ENCODE measurements around the gene TOX2.
A peak's percentile ranks its signal among the peaks of the same experiment; 100 is the strongest.

The TOX2 gene

DNA sequence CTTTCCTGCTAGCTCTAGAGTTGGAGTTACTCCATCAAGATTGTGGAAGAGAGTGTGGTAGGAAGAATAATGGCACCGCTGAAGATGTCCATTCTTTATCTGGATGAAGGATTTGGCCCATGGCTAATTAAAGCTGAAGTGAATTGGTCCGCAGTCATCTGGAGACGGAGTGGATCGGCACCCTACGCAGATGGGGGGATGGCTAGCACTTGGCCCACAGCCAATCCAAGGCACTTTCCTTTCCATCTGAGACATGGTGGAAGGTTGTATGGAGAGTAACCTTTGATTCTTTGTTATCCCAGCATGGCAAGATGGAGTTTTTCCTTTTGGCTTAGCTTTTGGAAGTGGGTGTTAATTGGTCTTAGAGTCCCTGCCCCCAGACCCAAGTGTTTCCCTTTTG, 184.0 kb downstream of the TOX2 start:
- peaks cover 12% of the 10 kb centered on the region for H3K9me3 Mint-ChIP-seq

DNA sequence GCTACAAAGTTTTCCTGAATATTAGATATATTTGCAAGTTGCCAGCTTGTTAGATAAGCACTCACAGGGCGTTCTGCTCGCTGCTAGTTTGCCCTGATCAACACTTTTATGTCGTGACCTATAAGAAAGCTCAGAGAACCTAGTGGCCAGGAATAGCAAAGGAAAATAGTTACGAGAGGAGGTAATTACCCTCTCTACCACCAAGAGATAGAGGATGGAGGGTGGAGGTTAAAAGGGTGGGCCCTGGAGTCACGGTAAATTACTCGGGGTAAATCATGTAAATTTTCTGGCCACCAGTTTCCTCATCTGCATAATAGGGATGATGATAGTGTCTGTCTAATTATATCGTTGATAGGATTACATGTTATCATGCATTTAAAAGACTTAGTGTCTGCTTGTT, 185.2 kb downstream of the TOX2 start:
- no peak overlapping the region for H3K4me3 Mint-ChIP-seq
- no peak overlapping the region for H3K27ac Mint-ChIP-seq
- H3K4me1 Mint-ChIP-seq: peaks cover 2% of the 10 kb centered on the region
- TF ChIP-seq, protein P1, sequence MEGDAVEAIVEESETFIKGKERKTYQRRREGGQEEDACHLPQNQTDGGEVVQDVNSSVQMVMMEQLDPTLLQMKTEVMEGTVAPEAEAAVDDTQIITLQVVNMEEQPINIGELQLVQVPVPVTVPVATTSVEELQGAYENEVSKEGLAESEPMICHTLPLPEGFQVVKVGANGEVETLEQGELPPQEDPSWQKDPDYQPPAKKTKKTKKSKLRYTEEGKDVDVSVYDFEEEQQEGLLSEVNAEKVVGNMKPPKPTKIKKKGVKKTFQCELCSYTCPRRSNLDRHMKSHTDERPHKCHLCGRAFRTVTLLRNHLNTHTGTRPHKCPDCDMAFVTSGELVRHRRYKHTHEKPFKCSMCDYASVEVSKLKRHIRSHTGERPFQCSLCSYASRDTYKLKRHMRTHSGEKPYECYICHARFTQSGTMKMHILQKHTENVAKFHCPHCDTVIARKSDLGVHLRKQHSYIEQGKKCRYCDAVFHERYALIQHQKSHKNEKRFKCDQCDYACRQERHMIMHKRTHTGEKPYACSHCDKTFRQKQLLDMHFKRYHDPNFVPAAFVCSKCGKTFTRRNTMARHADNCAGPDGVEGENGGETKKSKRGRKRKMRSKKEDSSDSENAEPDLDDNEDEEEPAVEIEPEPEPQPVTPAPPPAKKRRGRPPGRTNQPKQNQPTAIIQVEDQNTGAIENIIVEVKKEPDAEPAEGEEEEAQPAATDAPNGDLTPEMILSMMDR (IDR thresholded peaks at IDR 0.05; ENCODE audit: unreplicated experiment in 3 of 3): no peak
- H3K9me3 Mint-ChIP-seq: peaks cover 12% of the 10 kb centered on the region
- H3K27me3 Mint-ChIP-seq (ENCODE audit: low read depth): peaks cover 4% of the 10 kb centered on the region
- H3K36me3 Mint-ChIP-seq (ENCODE audit: low read depth): no peaks in the 10 kb centered on the region

More for the DNA sequence above, 184.0 kb downstream of the TOX2 start:
- TF ChIP-seq, protein P1 (IDR thresholded peaks at IDR 0.05; ENCODE audit: unreplicated experiment in 3 of 3): no peak
- H3K27ac Mint-ChIP-seq: no peak overlapping the region
- H3K4me1 Mint-ChIP-seq: no peaks in the 10 kb centered on the region
- H3K36me3 Mint-ChIP-seq (ENCODE audit: low read depth): no peaks in the 10 kb centered on the region
- H3K27me3 Mint-ChIP-seq (ENCODE audit: low read depth): peaks cover 3% of the 10 kb centered on the region
- no peak overlapping the region for H3K4me3 Mint-ChIP-seq

GRCh38 chr20:44102582-44102981, 187.9 kb downstream of the TOX2 start:
- TF ChIP-seq, protein P1 (IDR thresholded peaks at IDR 0.05; ENCODE audit: unreplicated experiment in 3 of 3): no peak

GRCh38 chr20:44104798-44105517, 190.3 kb downstream of the TOX2 start:
- TF ChIP-seq, protein P1 (IDR thresholded peaks at IDR 0.05; ENCODE audit: unreplicated experiment in 3 of 3): no peak
- peak overlapping the region in 1 of 3 experiments; percentile 14 for H3K4me3 Mint-ChIP-seq
- H3K27me3 Mint-ChIP-seq (ENCODE audit: low read depth): peaks cover 6% of the 10 kb centered on the region
- peaks cover 19% of the 10 kb centered on the region for H3K9me3 Mint-ChIP-seq
- H3K4me1 Mint-ChIP-seq: peaks cover 37% of the 10 kb centered on the region
- H3K36me3 Mint-ChIP-seq (ENCODE audit: low read depth): no peaks in the 10 kb centered on the region
- H3K27ac Mint-ChIP-seq: peak overlapping the region in 2 of 3 experiments; percentile 2 to 37

More at GRCh38 chr20:44102582-44102981, 187.9 kb downstream of the TOX2 start:
- Mint-ChIP-seq H3K36me3 (ENCODE audit: low read depth) (no peaks in the 10 kb centered on the region), H3K27ac (no peak overlapping the region), H3K4me1 (peaks cover 29% of the 10 kb centered on the region), H3K27me3 (ENCODE audit: low read depth) (peaks cover 6% of the 10 kb centered on the region), H3K9me3 (peaks cover 16% of the 10 kb centered on the region), H3K4me3 (no peak overlapping the region)

- peaks cover 10% of the 10 kb centered on the region for H3K9me3 Mint-ChIP-seq
- no peaks in the 10 kb centered on the region for H3K36me3 Mint-ChIP-seq (ENCODE audit: low read depth)
- H3K27me3 Mint-ChIP-seq (ENCODE audit: low read depth): peaks cover 4% of the 10 kb centered on the region
- TF ChIP-seq, protein P1 (IDR thresholded peaks at IDR 0.05; ENCODE audit: unreplicated experiment in 3 of 3): no peak
- peaks cover 46% of the 10 kb centered on the region for H3K4me1 Mint-ChIP-seq
- no peak overlapping the region for H3K27ac Mint-ChIP-seq
- H3K4me3 Mint-ChIP-seq: no peak overlapping the region
Observed at GRCh38 chr20:44106615-44107014, 192.0 kb downstream of the TOX2 start.

- Mint-ChIP-seq H3K4me1 (peaks cover 58% of the 10 kb centered on the region), H3K36me3 (ENCODE audit: low read depth) (no peaks in the 10 kb centered on the region), H3K27ac (no peak overlapping the region)
Observed at GRCh38 chr20:44109951-44110361, 195.3 kb downstream of the TOX2 start.

More at GRCh38 chr20:44109951-44110361, 195.3 kb downstream of the TOX2 start:
- Mint-ChIP-seq H3K9me3 (peaks cover 7% of the 10 kb centered on the region), H3K27me3 (ENCODE audit: low read depth) (peaks cover under 1% of the 10 kb centered on the region), H3K4me3 (no peak overlapping the region)
- TF ChIP-seq, protein P1 (IDR thresholded peaks at IDR 0.05; ENCODE audit: unreplicated experiment in 3 of 3): no peak
